HG03558 (cell line): ENCODE measurements around the gene USP35.

ENCODE experiments used
- ATAC-seq: cut with Tn5 transposase; IDR thresholded peaks from one replicate; pipeline ENCODE4 v1.9.1; 2021; ENCODE audit warnings: moderate number of reproducible peaks; ENCODE audit not compliant: unreplicated experiment; ENCODE audit errors: extremely low read depth

The USP35 gene

GRCh38 chr11:78193806-78194205 lies 5.1 kb downstream of the USP35 start:
- ATAC-seq = no peak

DNA sequence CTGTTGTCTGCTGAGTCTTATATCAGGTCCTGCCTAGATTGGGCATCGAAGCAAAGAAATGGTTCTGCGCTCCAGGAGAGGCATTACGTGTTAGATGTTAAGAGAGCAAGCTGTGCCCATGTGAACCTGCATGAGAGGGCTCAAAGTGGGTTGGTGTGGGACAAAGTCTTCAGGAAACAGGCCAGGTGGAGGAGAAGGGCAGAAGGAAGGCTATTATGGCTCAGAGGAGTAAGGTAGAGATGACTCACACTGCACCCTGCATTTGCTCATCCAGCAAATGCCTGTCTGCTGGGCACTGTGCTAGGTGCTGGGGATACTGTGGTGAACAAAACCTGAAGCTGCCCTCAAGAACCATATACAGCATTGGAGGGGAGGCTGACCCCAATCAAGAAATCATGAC lies 5.8 kb downstream of the USP35 start:
- no peak for ATAC-seq

DNA sequence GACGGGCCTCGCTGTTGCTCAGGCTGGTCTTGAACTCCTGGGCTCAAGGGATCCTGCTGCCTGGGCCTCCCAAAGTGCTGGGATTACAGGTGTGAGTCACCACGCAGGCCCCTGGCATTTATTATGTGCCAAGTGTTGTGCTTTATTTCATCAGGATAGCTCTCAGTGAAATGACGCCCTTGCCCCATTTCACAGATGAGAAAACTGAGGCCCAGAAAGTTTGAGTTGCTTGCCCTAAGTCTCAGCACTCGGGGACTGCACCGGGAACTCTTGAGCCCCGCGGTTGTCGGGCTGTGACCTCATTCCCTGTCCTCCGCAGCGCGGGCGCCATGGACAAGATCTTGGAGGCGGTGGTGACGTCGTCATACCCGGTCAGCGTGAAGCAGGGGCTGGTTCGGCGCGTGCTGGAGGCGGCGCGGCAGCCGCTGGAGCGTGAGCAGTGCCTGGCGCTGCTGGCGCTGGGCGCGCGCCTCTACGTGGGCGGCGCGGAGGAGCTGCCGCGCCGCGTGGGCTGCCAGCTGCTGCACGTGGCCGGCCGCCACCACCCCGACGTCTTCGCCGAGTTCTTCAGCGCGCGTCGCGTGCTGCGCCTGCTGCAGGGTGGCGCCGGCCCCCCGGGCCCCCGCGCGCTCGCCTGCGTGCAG lies 7.3 kb downstream of the USP35 start:
- ATAC-seq = no peak

DNA sequence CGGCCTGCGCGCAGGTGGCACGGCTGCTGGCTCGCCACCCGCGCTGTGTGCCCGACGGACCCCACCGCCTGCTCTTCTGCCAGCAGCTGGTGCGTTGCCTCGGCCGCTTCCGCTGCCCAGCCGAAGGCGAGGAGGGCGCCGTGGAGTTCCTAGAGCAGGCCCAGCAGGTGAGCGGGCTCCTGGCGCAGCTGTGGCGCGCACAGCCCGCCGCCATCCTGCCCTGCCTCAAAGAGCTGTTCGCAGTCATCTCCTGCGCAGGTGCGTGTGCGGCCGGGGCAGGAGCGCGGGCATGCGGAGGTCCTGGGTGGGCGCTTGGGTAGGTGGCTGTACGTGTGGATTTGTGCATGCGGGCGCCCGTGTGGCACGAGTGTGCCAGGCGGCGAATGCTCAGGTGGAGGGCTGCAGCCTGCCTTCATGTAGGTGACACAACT lies 8.0 kb downstream of the USP35 start:
- ATAC-seq = no peak

- ATAC-seq = no peak
Measured at GRCh38 chr11:78197816-78198215, 9.1 kb downstream of the USP35 start.

- no peak for ATAC-seq
Measured at GRCh38 chr11:78199015-78199652, 10.4 kb downstream of the USP35 start.

DNA sequence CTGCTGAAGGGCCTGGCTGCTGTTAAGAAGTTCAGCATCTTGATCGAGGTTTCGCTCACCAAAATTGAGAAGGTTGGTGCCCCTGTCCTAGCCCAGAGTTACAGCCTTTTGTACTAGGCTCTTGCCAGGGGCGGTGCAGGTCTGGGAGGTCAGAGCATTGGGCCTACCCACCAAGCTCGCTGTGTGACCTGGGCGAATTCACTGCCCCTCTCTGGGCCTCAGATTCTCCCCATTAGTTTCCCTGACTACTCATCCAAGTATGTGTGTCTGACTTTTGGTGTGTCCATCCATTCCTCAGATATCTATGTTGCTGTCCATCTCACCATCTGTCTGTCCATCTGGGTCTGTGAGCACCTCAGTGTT lies 10.9 kb downstream of the USP35 start:
- ATAC-seq = no peak

GRCh38 chr11:78200061-78200460 lies 11.3 kb downstream of the USP35 start:
- no peak for ATAC-seq

DNA sequence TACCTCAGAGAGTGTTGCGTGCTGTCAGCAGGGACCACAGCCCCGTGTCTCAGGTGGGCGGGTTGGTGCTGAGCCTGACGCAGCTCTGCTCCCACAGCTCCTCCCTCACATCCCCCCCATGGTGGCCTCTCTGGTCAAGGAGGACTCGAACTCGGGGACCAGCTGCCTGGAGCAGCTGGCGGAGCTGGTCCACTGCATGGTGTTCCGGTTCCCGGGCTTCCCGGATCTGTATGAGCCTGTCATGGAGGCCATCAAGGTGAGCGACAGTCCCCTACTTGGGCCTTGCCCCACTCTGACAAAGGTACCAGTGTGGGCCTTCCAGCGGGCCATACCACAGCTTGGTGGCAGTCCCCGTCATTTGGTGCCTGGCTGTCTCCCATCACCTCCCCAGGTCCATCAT lies 11.8 kb downstream of the USP35 start:
- ATAC-seq = no peak

- ATAC-seq = no peak
Measured at GRCh38 chr11:78201096-78201818, 12.5 kb downstream of the USP35 start.

- no peak for ATAC-seq
Measured at GRCh38 chr11:78202733-78203167, 14.0 kb downstream of the USP35 start.

- no peak for ATAC-seq
Measured at GRCh38 chr11:78203184-78203583, 14.5 kb downstream of the USP35 start.

- ATAC-seq = no peak
Measured at GRCh38 chr11:78205256-78205655, 16.5 kb downstream of the USP35 start.

- no peak for ATAC-seq
Measured at GRCh38 chr11:78205691-78206090, 17.0 kb downstream of the USP35 start.

- ATAC-seq = no peak
Measured at GRCh38 chr11:78207532-78208256, 19.0 kb downstream of the USP35 start.

DNA sequence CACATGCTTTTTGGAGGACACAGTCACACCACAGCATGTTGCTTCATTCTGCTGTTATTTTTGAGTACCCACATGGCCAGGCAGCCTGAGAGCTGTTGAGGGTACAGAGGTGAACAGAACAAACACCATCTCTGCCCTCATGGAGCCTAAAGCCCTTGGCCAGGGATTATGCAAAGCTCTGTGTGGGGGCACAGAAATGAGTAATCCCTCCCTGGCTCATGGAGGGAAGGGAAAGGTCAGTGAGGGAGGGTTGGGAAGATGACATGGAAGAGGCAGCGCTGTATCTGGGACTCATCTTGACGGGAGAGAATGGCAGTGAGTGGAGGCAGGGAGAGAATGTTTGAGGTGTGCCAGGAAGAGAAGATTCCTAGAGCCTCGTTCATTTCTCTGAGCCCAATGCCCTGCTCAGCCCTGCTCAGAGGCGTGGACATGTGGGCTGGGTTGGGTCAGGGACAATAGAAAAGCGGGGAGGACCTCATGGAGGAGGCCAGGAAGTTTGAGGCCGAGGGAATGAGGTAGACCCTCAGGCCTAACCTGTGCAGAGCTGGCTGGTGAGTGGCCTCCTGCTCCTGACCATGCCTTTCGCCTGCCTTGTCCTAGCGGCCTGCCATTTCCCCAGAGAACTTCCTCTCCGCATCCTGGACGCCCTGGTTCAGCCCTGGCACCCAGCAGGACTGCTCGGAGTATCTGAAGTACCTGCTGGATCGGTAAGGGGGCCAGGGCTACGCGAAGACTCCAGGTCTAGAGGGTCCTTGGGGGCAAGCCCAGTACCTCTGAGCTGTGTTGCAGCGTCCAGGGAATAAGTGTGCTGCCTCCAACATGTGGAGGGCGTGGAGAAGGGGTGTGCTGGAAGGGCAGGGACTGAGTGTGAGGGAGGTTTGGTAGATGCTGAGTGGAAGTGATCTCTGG lies 19.8 kb downstream of the USP35 start:
- no peak for ATAC-seq

GRCh38 chr11:78209478-78209877 lies 20.8 kb downstream of the USP35 start:
- no peak for ATAC-seq

DNA sequence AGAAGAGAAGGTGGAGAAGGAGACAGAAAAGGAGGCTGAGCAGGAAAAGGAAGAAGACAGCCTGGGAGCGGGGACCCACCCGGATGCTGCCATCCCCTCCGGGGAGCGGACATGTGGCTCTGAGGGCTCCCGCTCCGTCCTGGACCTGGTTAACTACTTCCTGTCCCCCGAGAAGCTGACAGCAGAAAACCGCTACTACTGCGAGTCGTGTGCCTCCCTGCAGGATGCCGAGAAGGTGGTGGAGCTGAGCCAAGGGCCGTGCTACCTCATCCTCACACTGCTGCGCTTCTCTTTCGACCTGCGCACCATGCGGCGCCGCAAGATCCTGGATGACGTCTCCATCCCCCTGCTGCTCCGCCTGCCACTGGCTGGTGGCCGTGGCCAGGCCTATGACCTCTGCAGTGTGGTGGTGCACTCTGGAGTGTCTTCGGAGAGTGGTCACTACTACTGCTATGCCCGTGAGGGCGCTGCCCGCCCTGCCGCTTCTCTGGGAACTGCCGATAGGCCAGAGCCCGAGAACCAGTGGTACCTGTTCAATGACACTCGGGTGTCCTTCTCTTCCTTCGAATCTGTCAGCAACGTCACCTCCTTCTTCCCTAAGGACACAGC lies 21.4 kb downstream of the USP35 start:
- no peak for ATAC-seq

DNA sequence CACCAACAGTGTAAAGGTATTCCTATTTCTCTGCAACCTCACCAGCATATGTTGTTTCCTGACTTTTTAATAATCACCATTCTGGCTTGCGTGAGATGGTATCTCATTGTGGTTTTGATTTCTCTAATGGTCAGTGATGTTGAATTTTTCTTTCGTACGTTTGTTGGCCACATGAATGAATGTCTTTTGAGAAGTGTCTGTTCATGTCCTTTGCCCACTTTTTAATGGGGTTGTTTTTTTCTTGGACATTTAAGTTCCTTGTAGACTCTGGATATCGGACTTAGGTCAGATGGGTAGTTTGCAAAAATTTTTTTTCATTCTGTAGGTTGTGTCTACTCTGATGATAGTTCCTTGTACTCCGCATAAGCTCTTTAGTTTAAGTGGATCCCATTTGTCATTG lies 22.8 kb downstream of the USP35 start:
- ATAC-seq = no peak
